Right lobe of liver (tissue), 4 donors: ENCODE measurements around the gene NAALADL2.

Experiments
- POLR2A ChIP-seq: fragments of 450-650 bp; IDR thresholded peaks from one replicate; pipeline ENCODE4 v1.6.1; 2017; ENCODE audit warnings: antibody characterized with exemption, mild to moderate bottlenecking
- TF ChIP-seq, protein P1 (sequence below), 4 donors: fragments of 200-600 bp in 3 of 4; fragments of 450-650 bp in 1 of 4; IDR thresholded peaks; one replicate each; pipeline versions ENCODE4 v1.5.1 to v1.8.0; 2016 to 2022; ENCODE audit warnings: antibody characterized with exemption in 4 of 4, mild to moderate bottlenecking in 2 of 4
- donor health status: DM: no; HTN: no; CAD: no.
- donor health status: DM: no; HTN: no; CAD: no.
- donor health status: DM: no; HTN: yes; CAD: no.

DNA sequence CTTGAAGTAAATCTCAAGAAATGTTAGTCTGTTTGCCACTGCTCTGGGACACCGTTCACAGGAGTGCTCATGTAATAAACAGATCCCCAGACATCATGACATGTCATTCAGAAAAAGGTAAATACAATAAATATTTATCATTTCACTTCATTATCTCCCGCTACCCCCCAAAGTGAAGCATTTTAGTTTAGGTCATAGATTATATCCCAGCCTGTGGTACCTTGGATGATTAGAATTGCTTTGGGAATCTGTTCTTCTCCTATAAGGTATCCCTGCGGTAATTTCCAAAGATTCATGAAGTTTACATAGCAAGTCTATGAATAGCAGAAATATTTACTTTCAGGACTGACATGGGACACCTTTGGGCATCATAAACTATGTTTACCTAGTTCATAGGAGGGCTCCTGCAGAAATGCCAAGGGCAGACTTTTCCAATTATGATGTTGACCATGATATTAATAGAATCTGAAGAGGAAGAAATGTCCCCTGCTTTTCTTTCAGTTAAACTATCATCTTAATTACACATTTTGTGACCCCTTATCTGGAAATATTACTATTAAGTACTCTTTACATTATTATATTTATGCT is 268.0 kb downstream of the NAALADL2 start:
- TF ChIP-seq, protein P1, sequence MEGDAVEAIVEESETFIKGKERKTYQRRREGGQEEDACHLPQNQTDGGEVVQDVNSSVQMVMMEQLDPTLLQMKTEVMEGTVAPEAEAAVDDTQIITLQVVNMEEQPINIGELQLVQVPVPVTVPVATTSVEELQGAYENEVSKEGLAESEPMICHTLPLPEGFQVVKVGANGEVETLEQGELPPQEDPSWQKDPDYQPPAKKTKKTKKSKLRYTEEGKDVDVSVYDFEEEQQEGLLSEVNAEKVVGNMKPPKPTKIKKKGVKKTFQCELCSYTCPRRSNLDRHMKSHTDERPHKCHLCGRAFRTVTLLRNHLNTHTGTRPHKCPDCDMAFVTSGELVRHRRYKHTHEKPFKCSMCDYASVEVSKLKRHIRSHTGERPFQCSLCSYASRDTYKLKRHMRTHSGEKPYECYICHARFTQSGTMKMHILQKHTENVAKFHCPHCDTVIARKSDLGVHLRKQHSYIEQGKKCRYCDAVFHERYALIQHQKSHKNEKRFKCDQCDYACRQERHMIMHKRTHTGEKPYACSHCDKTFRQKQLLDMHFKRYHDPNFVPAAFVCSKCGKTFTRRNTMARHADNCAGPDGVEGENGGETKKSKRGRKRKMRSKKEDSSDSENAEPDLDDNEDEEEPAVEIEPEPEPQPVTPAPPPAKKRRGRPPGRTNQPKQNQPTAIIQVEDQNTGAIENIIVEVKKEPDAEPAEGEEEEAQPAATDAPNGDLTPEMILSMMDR (IDR thresholded peaks at IDR 0.05), result no peak
- TF ChIP-seq POLR2A, result no peak
